B cell (primary cell): Measurements from ENCODE around the gene BEGAIN. TPM values are rescaled to one million over a fixed set of nuclear protein-coding genes. Genes with fewer than 3 reads are reported as not detected.

ENCODE experiments used
- ATAC-seq: fragments of 200-7000 bp; cut with Tn5 transposase; one replicate; pipeline ENCODE4 v1.10.0; 2021; ENCODE audit warnings: low read depth, mild to moderate bottlenecking, moderate number of reproducible peaks, moderate library complexity
- CTCF ChIA-PET: fragments of 350-600 bp; sonication (Branson Sonifier 250); formaldehyde crosslinking; loops from one replicate; lab custom pipeline; 2021; ENCODE audit warnings: antibody characterized with exemption, inconsistent platforms; lab: Charles Lee
- POLR2A ChIA-PET: fragments of 350-600 bp; sonication (Branson Sonifier 250); formaldehyde crosslinking; loops from one replicate; lab custom pipeline; 2021; ENCODE audit warnings: antibody characterized with exemption; lab: Charles Lee
- DNase-seq: peaks from one replicate; pipeline ENCODE4 v3.0.0; 2013
- H2AFZ ChIP-seq: 2 replicates; pipeline ENCODE4 v1.6.1; 2012; ENCODE audit warnings: mild to moderate bottlenecking, low read depth, low read length; ENCODE audit not compliant: insufficient read depth, poor library complexity, severe bottlenecking
- H3K27ac ChIP-seq, 2 donors: 1 replicate in 1 of 2; 2 replicates in 1 of 2; pipeline ENCODE4 v1.5.1; 2012 to 2013; ENCODE audit warnings: low read length in 2 of 2, mild to moderate bottlenecking in 2 of 2, moderate library complexity in 1 of 2
- H3K27me3 ChIP-seq, 4 experiments: fragments of 200-600 bp in 1 of 4; sonication (generic) in 1 of 4; replicated peaks in 1 of 4; 1 replicate in 2 of 4; 2 replicates in 2 of 4; pipeline versions ENCODE4 v1.6.1 to v1.7.0; 2013 to 2016; ENCODE audit warnings: low read length in 3 of 4, mild to moderate bottlenecking in 2 of 4, mixed read lengths in 1 of 4, moderate library complexity in 1 of 4; ENCODE audit not compliant: insufficient read depth in 4 of 4, control insufficient read depth in 3 of 4; ENCODE audit errors: control extremely low read depth in 1 of 4
- H3K36me3 ChIP-seq, 2 experiments: replicated peaks in 1 of 2; 1 replicate in 1 of 2; 2 replicates in 1 of 2; pipeline versions ENCODE4 v1.6.1 to v1.7.1; 2013; ENCODE audit warnings: low read length in 1 of 2; ENCODE audit not compliant: insufficient read depth in 2 of 2, control insufficient read depth in 1 of 2; ENCODE audit errors: control extremely low read depth in 1 of 2, extremely low read depth in 1 of 2
- H3K4me1 ChIP-seq, 2 donors: fragments of 200-600 bp in 1 of 2; sonication (generic) in 1 of 2; 1 replicate in 1 of 2; 2 replicates in 1 of 2; pipeline versions ENCODE4 v1.5.1 to v1.6.1; 2013 to 2017; ENCODE audit warnings: low read length in 2 of 2; ENCODE audit not compliant: control insufficient read depth in 2 of 2, insufficient read depth in 2 of 2
- H3K4me2 ChIP-seq: replicated peaks from 2 replicates; pipeline ENCODE3; 2012; ENCODE audit warnings: mild to moderate bottlenecking, low read depth, low read length; ENCODE audit not compliant: poor library complexity, severe bottlenecking
- H3K4me3 ChIP-seq, 5 experiments: fragments of 200-600 bp in 1 of 5; sonication (generic) in 1 of 5; 1 replicate in 3 of 5; 2 replicates in 2 of 5; pipeline versions ENCODE4 v1.5.1 to v1.7.0; 2011 to 2016; ENCODE audit warnings: low read length in 4 of 5, mild to moderate bottlenecking in 4 of 5, low read depth in 2 of 5, control low read depth in 1 of 5, moderate library complexity in 1 of 5; ENCODE audit not compliant: insufficient read depth in 1 of 5; ENCODE audit errors: control extremely low read depth in 1 of 5, extremely low read depth in 1 of 5
- H3K79me2 ChIP-seq: fragments of 200-600 bp; sonication (generic); one replicate; pipeline ENCODE4 v1.6.0; 2016; ENCODE audit warnings: low read length; ENCODE audit not compliant: control insufficient read depth, insufficient read depth
- H3K9ac ChIP-seq: fragments of 200-600 bp; sonication (generic); 2 replicates; pipeline ENCODE4 v1.6.1; 2017; ENCODE audit warnings: mild to moderate bottlenecking, low read length, moderate library complexity
- H3K9me3 ChIP-seq, 3 donors: one replicate each; pipeline versions ENCODE4 v1.6.1 to v1.7.1; 2013; ENCODE audit warnings: low read length in 2 of 3; ENCODE audit not compliant: control insufficient read depth in 2 of 3, insufficient read depth in 1 of 3; ENCODE audit errors: control extremely low read depth in 1 of 3
- H4K20me1 ChIP-seq: 2 replicates; pipeline ENCODE4 v1.6.0; 2012; ENCODE audit warnings: mild to moderate bottlenecking, low read length; ENCODE audit not compliant: insufficient read depth, control insufficient read depth, poor library complexity, severe bottlenecking
- H3K27ac Mint-ChIP-seq: one replicate; pipeline ENCODE4 v1.8.0; 2021; ENCODE audit warnings: mixed read lengths
- H3K27me3 Mint-ChIP-seq: one replicate; pipeline ENCODE4 v1.8.0; 2021; ENCODE audit warnings: mixed read lengths
- H3K4me1 Mint-ChIP-seq: one replicate; pipeline ENCODE4 v1.8.0; 2021; ENCODE audit warnings: mixed read lengths
- H3K4me3 Mint-ChIP-seq: one replicate; pipeline ENCODE4 v1.8.0; 2021; ENCODE audit warnings: mixed read lengths
- H3K9me3 Mint-ChIP-seq: one replicate; pipeline ENCODE4 v1.8.0; 2022; ENCODE audit warnings: mixed read lengths; ENCODE audit not compliant: insufficient read depth
- CTCF ChIP-seq: fragments of 200-600 bp; IDR thresholded peaks from one replicate; pipeline ENCODE4 v1.8.0; 2022; ENCODE audit warnings: antibody characterized with exemption, mild to moderate bottlenecking
- EZH2 ChIP-seq: IDR thresholded peaks from 2 replicates; pipeline ENCODE4 v1.6.1; 2012; ENCODE audit warnings: borderline replicate concordance, low read depth, mild to moderate bottlenecking, moderate library complexity, low read length; ENCODE audit not compliant: insufficient read depth, poor library complexity, severe bottlenecking
- WGBS: methylation state at CpG from one replicate; pipeline ENCODE4 v1.1.5; 2013; ENCODE audit warnings: missing lambda C conversion rate; ENCODE audit not compliant: insufficient coverage; 5-methylcytosine and 5-hydroxymethylcytosine counted together
- intact Hi-C: fragments of 100-400 bp; cut with micrococcal nuclease; formaldehyde crosslinking; loops from one replicate; pipeline ENCODE4 v1.10.0; 2022
- polyA plus RNA-seq: library from polyadenylated mRNA; depleted of rRNA; stranded (reverse); fragments of >200 nt; gene quantifications from 2 replicates; pipeline ENCODE4 v1.2.3, GENCODE V29; 2012
- total RNA-seq, 2 donors: library from RNA; stranded (reverse); fragments of 120-200 nt in 1 of 2; gene quantifications; 1 replicate in 1 of 2; 2 replicates in 1 of 2; pipeline versions ENCODE4 v1.2.3 to v1.2.4, GENCODE V29; 2013 to 2022

Gene BEGAIN
- total and polyA plus RNA-seq, 2 donors (not counting 1 experiment from before 2014, with no cell fraction given): 4.9 TPM; not detected in 1

- Histone ChIP-seq H3K27me3 (peaks cover 0 to 2% (median 0%) of the 10 kb centered on the region in 4 experiments), H3K9ac (no peak overlapping the region), H4K20me1 (no peaks in the 10 kb centered on the region), H3K79me2 (no peaks in the 10 kb centered on the region), H2AFZ (no peak overlapping the region), H3K4me2 (no peak overlapping the region), H3K27ac (no peak overlapping the region), H3K4me1 (no peaks in the 10 kb centered on the region), H3K36me3 (no peaks in the 10 kb centered on the region), H3K9me3 (peaks cover 0 to 6% (median 0%) of the 10 kb centered on the region in 3 donors), H3K4me3 (no peak overlapping the region)
- 94% methylated on average over 6 of the region's 10 CpGs for WGBS
- ATAC-seq (no peak), DNase-seq (no peak)
- TF ChIP-seq EZH2: no peak
- TF ChIP-seq CTCF: no peak
- Mint-ChIP-seq H3K4me1 (no peaks in the 10 kb centered on the region), H3K27me3 (peaks cover 4% of the 10 kb centered on the region), H3K4me3 (no peak overlapping the region), H3K9me3 (peaks cover 2% of the 10 kb centered on the region), H3K27ac (no peak overlapping the region)
- CTCF ChIA-PET: no interaction called here
- POLR2A ChIA-PET: no interaction called here
- intact Hi-C loops: no loop called here
Measured at GRCh38 chr14:100611811-100612480, 24.7 kb upstream of the BEGAIN start.

GRCh38 chr14:100610511-100611217 lies 23.4 kb upstream of the BEGAIN start:
- no peak overlapping the region for H3K4me3 ChIP-seq
- no peaks in the 10 kb centered on the region for H3K4me1 ChIP-seq
- POLR2A ChIA-PET: no interaction called here
- intact Hi-C loops: no loop called here
- no peaks in the 10 kb centered on the region for H3K79me2 ChIP-seq
- no peak overlapping the region for H2AFZ ChIP-seq
- H3K27me3 Mint-ChIP-seq: peaks cover 8% of the 10 kb centered on the region
- H3K27ac ChIP-seq: no peak overlapping the region
- DNase-seq (no peak), ATAC-seq (no peak)
- H3K27ac Mint-ChIP-seq: no peak overlapping the region
- peaks cover 0 to 2% (median 0%) of the 10 kb centered on the region in 4 experiments for H3K27me3 ChIP-seq
- H3K9ac ChIP-seq: no peak overlapping the region
- H3K9me3 Mint-ChIP-seq: peaks cover 2% of the 10 kb centered on the region
- H4K20me1 ChIP-seq: no peaks in the 10 kb centered on the region
- CTCF ChIA-PET: no interaction called here
- H3K9me3 ChIP-seq: peaks cover 0 to 6% (median 0%) of the 10 kb centered on the region in 3 donors
- H3K4me3 Mint-ChIP-seq: no peak overlapping the region
- 75% methylated on average over 11 of the region's 14 CpGs for WGBS
- H3K4me2 ChIP-seq: no peak overlapping the region
- TF ChIP-seq CTCF: no peak
- TF ChIP-seq EZH2: no peak
- H3K4me1 Mint-ChIP-seq: no peaks in the 10 kb centered on the region
- no peaks in the 10 kb centered on the region for H3K36me3 ChIP-seq
